MM.1S (cell line): ENCODE results near the gene TERB2.
"Not testable (repeated sequence)": the region's sequence is repeated elsewhere in the genome, so short reads cannot be mapped to it uniquely, and the experiment has no call there.

ENCODE experiments used
- DNase-seq: peaks from one replicate; pipeline ENCODE4 v3.0.0-alpha.2; 2015
- H2AFZ ChIP-seq: fragments of 300-600 bp; sonication (generic); 2 replicates; pipeline ENCODE4 v1.6.0; 2016; ENCODE audit warnings: antibody characterized with exemption, low read length
- H3F3A ChIP-seq: fragments of 300-600 bp; sonication (generic); 2 replicates; pipeline ENCODE4 v1.6.1; 2016; ENCODE audit warnings: mild to moderate bottlenecking, antibody characterized with exemption, low read length, moderate library complexity, mixed read lengths; ENCODE audit not compliant: insufficient read depth
- H3K27ac ChIP-seq: fragments of 300-600 bp; sonication (generic); 2 replicates; pipeline ENCODE4 v1.5.1; 2016; ENCODE audit warnings: mild to moderate bottlenecking, low read length
- H3K27me3 ChIP-seq: fragments of 300-600 bp; sonication (generic); replicated peaks from 2 replicates; pipeline ENCODE4 v1.6.0; 2016; ENCODE audit warnings: low read length; ENCODE audit not compliant: insufficient read depth
- H3K36me3 ChIP-seq: fragments of 300-600 bp; sonication (generic); replicated peaks from 2 replicates; pipeline ENCODE4 v1.6.1; 2016; ENCODE audit warnings: mild to moderate bottlenecking, low read length, mixed read lengths; ENCODE audit not compliant: insufficient read depth
- H3K4me1 ChIP-seq: fragments of 300-600 bp; sonication (generic); 2 replicates; pipeline ENCODE4 v1.6.1; 2016; ENCODE audit warnings: low read length, mixed read lengths
- H3K4me2 ChIP-seq: fragments of 300-600 bp; sonication (generic); 2 replicates; pipeline ENCODE4 v1.6.0; 2016; ENCODE audit warnings: low read depth, low read length
- H3K4me3 ChIP-seq: fragments of 300-600 bp; sonication (generic); 2 replicates; pipeline ENCODE4 v1.5.1; 2016; ENCODE audit warnings: low read length, mixed read lengths
- H3K79me2 ChIP-seq: fragments of 300-600 bp; sonication (generic); 2 replicates; pipeline ENCODE4 v1.6.1; 2016; ENCODE audit warnings: mixed run types, low read length, mixed read lengths
- H3K9ac ChIP-seq: fragments of 300-600 bp; sonication (generic); 2 replicates; pipeline ENCODE4 v1.6.1; 2016; ENCODE audit warnings: low read length, mixed read lengths
- H3K9me2 ChIP-seq: fragments of 300-600 bp; sonication (generic); replicated peaks from 2 replicates; pipeline ENCODE4 v1.6.1; 2016; ENCODE audit warnings: mild to moderate bottlenecking, low read length, mixed read lengths; ENCODE audit not compliant: insufficient read depth
- H3K9me3 ChIP-seq: fragments of 300-600 bp; sonication (generic); replicated peaks from 2 replicates; pipeline ENCODE4 v1.6.1; 2016; ENCODE audit warnings: mild to moderate bottlenecking, low read length, mixed read lengths; ENCODE audit not compliant: insufficient read depth
- H4K20me1 ChIP-seq: fragments of 300-600 bp; sonication (generic); 2 replicates; pipeline ENCODE4 v1.6.1; 2016; ENCODE audit warnings: mild to moderate bottlenecking, low read length, moderate library complexity, mixed read lengths; ENCODE audit not compliant: insufficient read depth
- EZH2 ChIP-seq: fragments of 300-600 bp; sonication (generic); optimal IDR thresholded peaks from 2 replicates; pipeline ENCODE3; 2017; ENCODE audit warnings: low read depth, mild to moderate bottlenecking, antibody characterized with exemption, low read length, mixed read lengths
- EZH2phosphoT487 ChIP-seq: fragments of 300-600 bp; sonication (generic); IDR thresholded peaks from 2 replicates; pipeline ENCODE4 v1.6.1; 2018; ENCODE audit warnings: antibody characterized with exemption, low read length
- TF ChIP-seq, protein P1 (sequence below): fragments of 300-600 bp; sonication (generic); IDR thresholded peaks from 2 replicates; pipeline ENCODE4 v1.5.1; 2016; ENCODE audit warnings: antibody characterized with exemption, low read length, mixed read lengths

The TERB2 gene, protein sequence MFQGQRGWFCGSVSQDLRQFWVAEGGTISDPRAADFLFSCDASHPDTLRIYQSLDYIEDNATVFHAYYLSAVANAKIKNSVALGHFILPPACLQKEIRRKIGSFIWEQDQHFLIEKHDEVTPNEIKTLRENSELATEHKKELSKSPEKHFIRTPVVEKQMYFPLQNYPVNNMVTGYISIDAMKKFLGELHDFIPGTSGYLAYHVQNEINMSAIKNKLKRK

DNA sequence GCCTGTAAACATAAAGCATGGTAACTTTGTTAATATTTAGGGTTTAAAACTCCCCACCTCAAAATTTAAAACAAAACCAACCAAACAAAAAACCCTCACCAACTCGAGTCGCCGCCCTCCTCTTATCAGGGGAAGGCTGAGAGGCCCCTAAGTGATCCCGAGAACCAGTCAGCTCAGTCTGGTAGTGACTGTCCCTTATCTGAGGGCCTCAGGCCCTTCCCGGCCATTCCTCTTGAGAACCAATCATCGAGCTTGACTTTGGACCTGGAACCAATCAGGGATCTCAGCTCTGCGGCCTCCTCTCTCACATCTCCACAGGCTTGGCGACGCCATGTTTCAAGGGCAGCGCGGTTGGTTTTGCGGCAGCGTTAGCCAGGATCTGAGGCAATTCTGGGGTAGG is at the start of gene TERB2:
TSS of gene TERB2 (plus strand) at position 300 of the 400 bp plus-strand sequence. CDS start at position 332, 32 bp downstream.
- no peak within 1 kb of the TSS for H3K4me2 ChIP-seq
- H3K9ac ChIP-seq: no peak within 1 kb of the TSS
- H3K4me1 ChIP-seq: no peaks in the 10 kb centered on the region
- no peaks in the 10 kb centered on the region for H3K9me3 ChIP-seq
- DNase-seq: no peak
- H3K36me3 ChIP-seq: no peaks in the 10 kb centered on the region
- H3F3A ChIP-seq: no peaks in the 10 kb centered on the region
- H3K79me2 ChIP-seq: no peaks in the 10 kb centered on the region
- no peaks in the 10 kb centered on the region for H3K27me3 ChIP-seq
- H3K9me2 ChIP-seq: no peaks in the 10 kb centered on the region
- no peak within 1 kb of the TSS for H3K4me3 ChIP-seq
- no peak within 1 kb of the TSS for H2AFZ ChIP-seq
- H4K20me1 ChIP-seq: no peaks in the 10 kb centered on the region
- TF ChIP-seq, protein P1, sequence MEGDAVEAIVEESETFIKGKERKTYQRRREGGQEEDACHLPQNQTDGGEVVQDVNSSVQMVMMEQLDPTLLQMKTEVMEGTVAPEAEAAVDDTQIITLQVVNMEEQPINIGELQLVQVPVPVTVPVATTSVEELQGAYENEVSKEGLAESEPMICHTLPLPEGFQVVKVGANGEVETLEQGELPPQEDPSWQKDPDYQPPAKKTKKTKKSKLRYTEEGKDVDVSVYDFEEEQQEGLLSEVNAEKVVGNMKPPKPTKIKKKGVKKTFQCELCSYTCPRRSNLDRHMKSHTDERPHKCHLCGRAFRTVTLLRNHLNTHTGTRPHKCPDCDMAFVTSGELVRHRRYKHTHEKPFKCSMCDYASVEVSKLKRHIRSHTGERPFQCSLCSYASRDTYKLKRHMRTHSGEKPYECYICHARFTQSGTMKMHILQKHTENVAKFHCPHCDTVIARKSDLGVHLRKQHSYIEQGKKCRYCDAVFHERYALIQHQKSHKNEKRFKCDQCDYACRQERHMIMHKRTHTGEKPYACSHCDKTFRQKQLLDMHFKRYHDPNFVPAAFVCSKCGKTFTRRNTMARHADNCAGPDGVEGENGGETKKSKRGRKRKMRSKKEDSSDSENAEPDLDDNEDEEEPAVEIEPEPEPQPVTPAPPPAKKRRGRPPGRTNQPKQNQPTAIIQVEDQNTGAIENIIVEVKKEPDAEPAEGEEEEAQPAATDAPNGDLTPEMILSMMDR: no peak
- TF ChIP-seq EZH2phosphoT487 (no peak), EZH2 (no peak)
- no peak within 1 kb of the TSS for H3K27ac ChIP-seq

DNA sequence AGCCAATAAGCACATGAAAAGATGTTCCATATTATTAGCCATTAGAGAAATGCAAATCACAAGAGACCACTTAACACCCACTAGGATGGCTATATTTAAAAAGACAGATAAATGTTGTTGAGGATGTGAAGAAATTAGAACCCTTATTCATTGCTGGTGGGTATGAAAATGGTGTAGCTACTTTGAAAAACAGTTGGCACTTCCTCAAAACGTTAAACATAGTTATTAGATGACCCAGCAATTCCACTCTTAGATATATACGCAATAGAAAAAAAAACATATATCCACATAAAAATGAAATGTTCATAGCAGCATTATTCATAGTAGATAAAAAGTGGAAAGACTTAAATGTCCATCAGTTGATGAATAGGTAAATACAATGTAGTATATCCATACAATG is 47.1 kb upstream of the TERB2 start:
- Histone ChIP-seq H3K4me1 (no peaks in the 10 kb centered on the region), H3K4me3 (no peak overlapping the region), H3K9me2 (no peaks in the 10 kb centered on the region), H3K9me3 (no peaks in the 10 kb centered on the region), H3K36me3 (no peaks in the 10 kb centered on the region), H3K79me2 (no peaks in the 10 kb centered on the region), H2AFZ (no peak overlapping the region), H3K27ac (no peak overlapping the region), H3K4me2 (no peak overlapping the region), H3K27me3 (no peaks in the 10 kb centered on the region), H3K9ac (no peak overlapping the region), H4K20me1 (no peaks in the 10 kb centered on the region), H3F3A (no peaks in the 10 kb centered on the region)
- no peak for TF ChIP-seq EZH2
- no peak for TF ChIP-seq EZH2phosphoT487
- TF ChIP-seq, protein P1: no peak
- DNase-seq: no peak

DNA sequence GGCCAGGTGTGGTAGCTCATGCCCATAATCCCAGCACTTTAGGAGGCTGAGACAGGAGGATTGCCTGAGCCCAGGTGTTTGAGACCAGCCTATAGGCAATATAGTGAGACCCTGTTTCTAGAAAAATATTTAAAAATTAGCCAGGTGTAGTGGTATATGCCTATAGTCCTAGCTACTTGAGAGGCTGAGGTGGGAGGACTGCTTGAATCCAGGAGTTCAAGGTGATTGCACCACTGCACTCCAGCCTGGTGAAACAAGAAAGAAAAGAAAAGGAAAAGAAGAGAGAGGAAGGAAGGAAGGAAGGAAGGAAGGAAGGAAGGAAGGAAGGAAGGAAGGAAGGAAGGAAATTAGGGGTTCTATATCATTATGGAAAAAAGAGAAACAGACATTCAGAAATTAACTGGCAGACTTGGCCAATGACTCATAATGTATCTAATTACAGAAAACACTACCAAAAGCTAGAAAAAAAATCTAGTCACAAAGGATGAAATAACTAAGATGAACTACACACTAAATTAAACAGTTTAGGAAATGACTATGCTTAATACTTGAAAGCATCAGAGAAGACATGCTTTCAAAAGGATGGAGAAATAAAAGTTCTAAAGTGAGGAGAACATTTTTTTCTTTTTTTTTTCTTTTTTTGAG is 45.4 kb upstream of the TERB2 start:
- H3K27me3 ChIP-seq: no peaks in the 10 kb centered on the region
- H3K9ac ChIP-seq: no peak overlapping the region
- H3K79me2 ChIP-seq: no peaks in the 10 kb centered on the region
- no peak overlapping the region for H3K4me3 ChIP-seq
- no peak overlapping the region for H3K27ac ChIP-seq
- no peaks in the 10 kb centered on the region for H3K36me3 ChIP-seq
- no peak overlapping the region for H3K4me2 ChIP-seq
- no peaks in the 10 kb centered on the region for H3K4me1 ChIP-seq
- H4K20me1 ChIP-seq: no peaks in the 10 kb centered on the region
- H3K9me3 ChIP-seq: no peaks in the 10 kb centered on the region
- no peaks in the 10 kb centered on the region for H3F3A ChIP-seq
- no peak for DNase-seq
- TF ChIP-seq EZH2: no peak
- H2AFZ ChIP-seq: no peak overlapping the region
- H3K9me2 ChIP-seq: no peaks in the 10 kb centered on the region

DNA sequence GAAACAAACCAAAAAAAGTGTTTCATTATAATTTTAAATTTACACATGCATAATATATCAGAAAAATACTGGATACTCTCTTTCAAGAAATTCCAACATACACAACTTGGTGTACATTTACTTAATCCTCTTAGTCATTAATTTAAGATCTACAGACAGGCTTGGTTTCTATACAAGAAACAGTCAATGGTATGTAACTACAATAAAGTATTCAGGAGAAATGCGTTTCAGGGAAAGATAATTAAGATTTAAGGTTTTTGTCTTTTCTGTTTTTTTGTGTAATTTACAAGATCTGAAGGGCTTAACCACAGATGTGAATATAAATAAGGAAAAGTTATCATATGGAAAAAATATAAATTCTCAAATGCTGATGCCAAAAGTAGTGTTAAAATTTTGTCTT is 44.3 kb upstream of the TERB2 start:
- not testable (repeated sequence) for H3K36me3 ChIP-seq, DNase-seq, H3K9ac ChIP-seq, H3K27me3 ChIP-seq, H3K9me3 ChIP-seq, H3K4me2 ChIP-seq, H3K9me2 ChIP-seq, H3K79me2 ChIP-seq, H3F3A ChIP-seq, H3K27ac ChIP-seq, H3K4me1 ChIP-seq, H2AFZ ChIP-seq, H3K4me3 ChIP-seq, H4K20me1 ChIP-seq

DNA sequence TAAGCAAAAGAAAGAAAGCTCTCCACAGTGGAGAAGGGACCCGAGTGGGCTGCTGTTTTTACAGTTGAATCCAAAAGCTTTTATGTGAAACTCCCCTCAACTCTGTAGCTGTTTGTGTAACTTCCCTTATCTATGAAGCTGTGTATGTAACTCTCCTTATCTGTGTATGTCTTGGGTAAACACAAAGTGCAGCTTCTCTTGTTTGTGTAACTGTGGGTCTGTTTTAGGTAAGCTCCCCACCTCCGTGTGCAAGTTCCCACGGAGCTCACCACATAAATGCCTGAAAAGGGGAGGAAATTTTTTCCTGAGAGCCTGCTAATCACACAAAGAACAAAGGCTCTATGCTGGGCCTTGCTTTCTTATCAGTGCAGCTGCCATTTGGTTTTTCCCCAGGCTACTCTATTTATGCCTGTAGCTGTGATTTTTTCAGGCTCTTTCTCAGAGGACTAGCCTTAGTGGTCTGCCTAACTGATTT is 43.5 kb upstream of the TERB2 start:
- not testable (repeated sequence) for H3K27ac ChIP-seq, H3K9me2 ChIP-seq, H3F3A ChIP-seq, H3K9me3 ChIP-seq, H3K4me1 ChIP-seq, H2AFZ ChIP-seq, H3K27me3 ChIP-seq, H3K4me2 ChIP-seq, H3K36me3 ChIP-seq, H3K4me3 ChIP-seq, H3K9ac ChIP-seq, H4K20me1 ChIP-seq, DNase-seq, H3K79me2 ChIP-seq
